ENCODE results near the gene CENPK. TPM values are rescaled to one million over a fixed set of nuclear protein-coding genes. Genes with fewer than 3 reads are reported as not detected.

The CENPK gene
- total RNA-seq, 1 experiment from 2014 or later = 56.4 TPM

- Mint-ChIP-seq H3K27me3 (ENCODE audit: insufficient read depth, unreplicated experiment) (no peaks in the 10 kb centered on the region), H3K4me3 (ENCODE audit: unreplicated experiment) (no peak overlapping the region), H3K36me3 (ENCODE audit: insufficient read depth, unreplicated experiment) (no peaks in the 10 kb centered on the region), H3K9me3 (ENCODE audit: unreplicated experiment) (no peaks in the 10 kb centered on the region), H3K4me1 (ENCODE audit: low read depth, unreplicated experiment) (no peaks in the 10 kb centered on the region), H3K27ac (ENCODE audit: unreplicated experiment) (no peak overlapping the region)
- intact Hi-C loops (cut with micrococcal nuclease; ENCODE audit: unreplicated experiment) = no loop called here
- Histone ChIP-seq H3K9me3 (no peaks in the 10 kb centered on the region), H3K27me3 (replicated peaks; ENCODE audit: control insufficient read depth, insufficient read depth, low read length) (no peaks in the 10 kb centered on the region), H3K4me3 (ENCODE audit: low read depth, low read length) (no peak overlapping the region), H3K4me1 (no peaks in the 10 kb centered on the region), H3K36me3 (ENCODE audit: control insufficient read depth, insufficient read depth, low read length) (no peaks in the 10 kb centered on the region)
- ChIA-PET POLR2A (no interaction called here), CTCF (no interaction called here)
- TF ChIP-seq CTCF (IDR thresholded peaks at IDR 0.05; ENCODE audit: insufficient read depth in 1 of 2, low read depth in 1 of 2, low read length in 1 of 2, severe bottlenecking in 1 of 2, unreplicated experiment in 1 of 2) = no peak
- DNase-seq = no peak
- no TSS peak for BruUV-seq (replicated peaks)
Observed at GRCh38 chr5:65512170-65512937, 50.6 kb downstream of the CENPK start.

GRCh38 chr5:65508978-65509377, 54.0 kb downstream of the CENPK start:
- Histone ChIP-seq H3K4me1 (no peaks in the 10 kb centered on the region), H3K27me3 (replicated peaks; ENCODE audit: control insufficient read depth, insufficient read depth, low read length) (no peaks in the 10 kb centered on the region), H3K9me3 (no peaks in the 10 kb centered on the region), H3K4me3 (ENCODE audit: low read depth, low read length) (no peak overlapping the region), H3K36me3 (ENCODE audit: control insufficient read depth, insufficient read depth, low read length) (no peaks in the 10 kb centered on the region)
- BruUV-seq (replicated peaks) = no TSS peak
- H3K36me3 Mint-ChIP-seq (ENCODE audit: insufficient read depth, unreplicated experiment) = no peaks in the 10 kb centered on the region
- H3K27me3 Mint-ChIP-seq (ENCODE audit: insufficient read depth, unreplicated experiment) = no peaks in the 10 kb centered on the region
- ChIA-PET POLR2A (interaction anchor here (0.6 kb wide), 1 partner anchor 15 kb away, joined by 8 read pairs; no protein-coding TSS in a partner anchor), CTCF (no interaction called here)
- no peak for TF ChIP-seq CTCF (IDR thresholded peaks at IDR 0.05; ENCODE audit: insufficient read depth in 1 of 2, low read depth in 1 of 2, low read length in 1 of 2, severe bottlenecking in 1 of 2, unreplicated experiment in 1 of 2)
- no peak overlapping the region for H3K4me3 Mint-ChIP-seq (ENCODE audit: unreplicated experiment)
- H3K9me3 Mint-ChIP-seq (ENCODE audit: unreplicated experiment) = no peaks in the 10 kb centered on the region
- H3K27ac Mint-ChIP-seq (ENCODE audit: unreplicated experiment) = no peak overlapping the region
- intact Hi-C loops (cut with micrococcal nuclease; ENCODE audit: unreplicated experiment) = no loop called here
- no peaks in the 10 kb centered on the region for H3K4me1 Mint-ChIP-seq (ENCODE audit: low read depth, unreplicated experiment)
- DNase-seq = no peak

GRCh38 chr5:65506961-65507360, 56.0 kb downstream of the CENPK start:
- POLR2A ChIA-PET = no interaction called here
- Mint-ChIP-seq H3K36me3 (ENCODE audit: insufficient read depth, unreplicated experiment) (no peaks in the 10 kb centered on the region), H3K9me3 (ENCODE audit: unreplicated experiment) (no peaks in the 10 kb centered on the region), H3K4me3 (ENCODE audit: unreplicated experiment) (no peak overlapping the region), H3K27me3 (ENCODE audit: insufficient read depth, unreplicated experiment) (no peaks in the 10 kb centered on the region), H3K4me1 (ENCODE audit: low read depth, unreplicated experiment) (no peaks in the 10 kb centered on the region), H3K27ac (ENCODE audit: unreplicated experiment) (no peak overlapping the region)
- DNase-seq = no peak
- Histone ChIP-seq H3K27me3 (replicated peaks; ENCODE audit: control insufficient read depth, insufficient read depth, low read length) (no peaks in the 10 kb centered on the region), H3K9me3 (no peaks in the 10 kb centered on the region), H3K4me3 (ENCODE audit: low read depth, low read length) (no peak overlapping the region), H3K4me1 (no peaks in the 10 kb centered on the region), H3K36me3 (ENCODE audit: control insufficient read depth, insufficient read depth, low read length) (no peaks in the 10 kb centered on the region)
- TF ChIP-seq CTCF (IDR thresholded peaks at IDR 0.05; ENCODE audit: insufficient read depth in 1 of 2, low read depth in 1 of 2, low read length in 1 of 2, severe bottlenecking in 1 of 2, unreplicated experiment in 1 of 2) = no peak
- no TSS peak for BruUV-seq (replicated peaks)
- CTCF ChIA-PET = no interaction called here
- intact Hi-C loops (cut with micrococcal nuclease; ENCODE audit: unreplicated experiment) = no loop called here
